ENCODE measurements around the gene DDR2. TPM values are rescaled to one million over a fixed set of nuclear protein-coding genes. Genes with fewer than 3 reads are reported as not detected.

The DDR2 gene
- total RNA-seq, 1 donor from 2014 or later = 3.9 TPM

DNA sequence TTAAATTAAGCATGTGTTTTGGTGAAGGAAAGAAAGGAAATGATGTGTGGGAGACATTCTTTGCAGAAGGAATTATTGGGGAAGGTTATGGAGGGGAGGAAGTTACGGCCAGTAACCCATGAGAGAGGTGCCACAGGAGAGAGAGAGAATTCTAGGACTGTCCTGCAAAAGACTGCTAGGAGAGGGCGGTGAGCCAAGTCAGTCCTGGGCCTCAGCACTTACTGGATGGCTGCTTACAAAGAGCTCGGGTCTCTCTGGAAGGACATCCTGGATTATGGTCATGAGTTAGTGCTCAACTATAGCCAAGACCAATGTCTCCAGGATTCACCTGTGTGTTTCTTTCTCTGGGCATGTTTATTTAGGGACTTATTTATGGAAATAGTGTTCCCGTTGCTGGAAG, 83.9 kb downstream of the DDR2 start:
- no peak overlapping the region for H3K27ac Mint-ChIP-seq (ENCODE audit: unreplicated experiment)
- no peak for DNase-seq (ENCODE audit: low read depth, low spot score)

DNA sequence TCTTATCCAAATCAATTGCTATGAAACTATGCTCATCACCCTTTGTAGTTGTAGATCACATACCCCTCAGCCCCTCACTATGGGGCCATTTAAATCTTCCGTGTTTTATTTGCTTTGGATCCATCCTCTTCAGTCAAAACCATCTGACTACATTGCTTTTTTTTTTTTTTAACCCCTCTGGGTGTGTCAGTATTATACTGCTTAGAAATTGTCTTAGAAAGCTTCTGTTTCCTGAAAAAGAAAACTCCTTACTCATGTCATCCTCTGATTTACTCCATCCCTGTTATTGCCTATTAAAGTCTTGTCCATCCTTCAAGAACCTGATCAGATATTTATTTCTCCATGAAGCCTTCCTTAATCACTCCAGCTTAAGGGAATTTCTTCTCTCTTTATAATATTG, 84.3 kb downstream of the DDR2 start:
- Mint-ChIP-seq H3K36me3 (ENCODE audit: low read depth) (no peaks in the 10 kb centered on the region), H3K27ac (ENCODE audit: unreplicated experiment) (no peak overlapping the region), H3K9me3 (no peaks in the 10 kb centered on the region), H3K4me1 (no peaks in the 10 kb centered on the region), H3K4me3 (no peak overlapping the region), H3K27me3 (ENCODE audit: low read depth) (no peaks in the 10 kb centered on the region)
- DNase-seq (ENCODE audit: low read depth, low spot score) = no peak
- TF ChIP-seq, protein P1, sequence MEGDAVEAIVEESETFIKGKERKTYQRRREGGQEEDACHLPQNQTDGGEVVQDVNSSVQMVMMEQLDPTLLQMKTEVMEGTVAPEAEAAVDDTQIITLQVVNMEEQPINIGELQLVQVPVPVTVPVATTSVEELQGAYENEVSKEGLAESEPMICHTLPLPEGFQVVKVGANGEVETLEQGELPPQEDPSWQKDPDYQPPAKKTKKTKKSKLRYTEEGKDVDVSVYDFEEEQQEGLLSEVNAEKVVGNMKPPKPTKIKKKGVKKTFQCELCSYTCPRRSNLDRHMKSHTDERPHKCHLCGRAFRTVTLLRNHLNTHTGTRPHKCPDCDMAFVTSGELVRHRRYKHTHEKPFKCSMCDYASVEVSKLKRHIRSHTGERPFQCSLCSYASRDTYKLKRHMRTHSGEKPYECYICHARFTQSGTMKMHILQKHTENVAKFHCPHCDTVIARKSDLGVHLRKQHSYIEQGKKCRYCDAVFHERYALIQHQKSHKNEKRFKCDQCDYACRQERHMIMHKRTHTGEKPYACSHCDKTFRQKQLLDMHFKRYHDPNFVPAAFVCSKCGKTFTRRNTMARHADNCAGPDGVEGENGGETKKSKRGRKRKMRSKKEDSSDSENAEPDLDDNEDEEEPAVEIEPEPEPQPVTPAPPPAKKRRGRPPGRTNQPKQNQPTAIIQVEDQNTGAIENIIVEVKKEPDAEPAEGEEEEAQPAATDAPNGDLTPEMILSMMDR (conservative IDR thresholded peaks at IDR 0.05) = no peak

More for the DNA sequence above, 83.9 kb downstream of the DDR2 start:
- Mint-ChIP-seq H3K9me3 (no peaks in the 10 kb centered on the region), H3K4me1 (no peaks in the 10 kb centered on the region), H3K4me3 (no peak overlapping the region), H3K36me3 (ENCODE audit: low read depth) (no peaks in the 10 kb centered on the region), H3K27me3 (ENCODE audit: low read depth) (no peaks in the 10 kb centered on the region)
- TF ChIP-seq, protein P1 (conservative IDR thresholded peaks at IDR 0.05) = no peak

DNA sequence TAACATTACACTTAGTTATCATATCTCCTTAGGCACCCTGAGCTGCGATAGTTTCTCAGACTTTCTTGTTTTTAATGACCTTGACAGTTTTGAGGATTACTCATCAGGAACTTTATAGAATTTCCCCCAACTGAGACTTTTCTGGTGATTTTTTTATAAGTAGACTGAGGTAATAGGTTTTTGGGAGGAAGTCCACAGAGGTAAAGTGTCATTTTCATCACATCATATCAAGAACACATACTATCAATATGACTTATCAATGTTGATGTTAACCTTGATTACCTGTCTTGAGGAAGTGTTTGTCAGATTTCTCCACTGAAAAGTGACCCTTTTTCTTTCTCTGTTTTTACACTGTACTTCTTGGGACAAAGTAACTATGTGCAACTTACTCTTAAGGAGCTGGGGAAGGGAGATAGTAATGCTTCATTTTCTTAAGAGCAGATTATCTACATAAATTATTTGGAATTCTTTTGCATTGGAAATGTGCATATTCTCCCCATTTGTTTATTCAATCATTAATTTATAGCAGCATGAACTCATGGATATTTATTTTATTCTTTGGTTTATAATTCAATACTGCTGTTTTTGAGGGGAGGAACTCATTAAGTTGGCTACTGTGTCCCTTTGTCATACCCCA, 85.4 kb downstream of the DDR2 start:
- DNase-seq (ENCODE audit: low read depth, low spot score) = no peak
- H3K27ac Mint-ChIP-seq (ENCODE audit: unreplicated experiment) = no peak overlapping the region
- no peak overlapping the region for H3K4me3 Mint-ChIP-seq
- TF ChIP-seq, protein P1 (conservative IDR thresholded peaks at IDR 0.05) = no peak
- no peaks in the 10 kb centered on the region for H3K9me3 Mint-ChIP-seq
- H3K27me3 Mint-ChIP-seq (ENCODE audit: low read depth) = no peaks in the 10 kb centered on the region
- H3K36me3 Mint-ChIP-seq (ENCODE audit: low read depth) = no peaks in the 10 kb centered on the region
- H3K4me1 Mint-ChIP-seq = no peaks in the 10 kb centered on the region

DNA sequence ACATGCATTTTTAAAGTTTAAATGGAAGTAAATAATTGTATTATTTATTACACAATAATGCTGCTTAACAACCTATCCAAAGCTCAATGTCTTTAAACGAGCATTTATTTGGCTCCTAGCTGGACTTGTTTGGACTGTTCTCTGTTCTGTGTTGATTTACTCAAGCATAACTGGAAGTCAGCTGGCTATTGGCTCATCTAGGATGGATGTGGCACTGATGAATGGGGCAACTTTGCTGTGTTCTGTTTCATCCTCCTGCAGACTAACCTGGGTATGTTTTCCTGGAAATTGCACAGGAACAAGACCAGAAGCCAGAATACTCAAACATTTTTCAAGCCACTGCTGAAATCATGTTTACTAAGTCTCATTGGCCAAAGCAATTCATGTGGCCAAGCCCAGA, 87.4 kb downstream of the DDR2 start:
- no peaks in the 10 kb centered on the region for H3K36me3 Mint-ChIP-seq (ENCODE audit: low read depth)
- no peaks in the 10 kb centered on the region for H3K9me3 Mint-ChIP-seq
- H3K4me1 Mint-ChIP-seq = no peaks in the 10 kb centered on the region
- H3K27ac Mint-ChIP-seq (ENCODE audit: unreplicated experiment) = no peak overlapping the region
- TF ChIP-seq, protein P1 (conservative IDR thresholded peaks at IDR 0.05) = no peak
- DNase-seq (ENCODE audit: low read depth, low spot score) = no peak
- no peak overlapping the region for H3K4me3 Mint-ChIP-seq
- H3K27me3 Mint-ChIP-seq (ENCODE audit: low read depth) = no peaks in the 10 kb centered on the region

DNA sequence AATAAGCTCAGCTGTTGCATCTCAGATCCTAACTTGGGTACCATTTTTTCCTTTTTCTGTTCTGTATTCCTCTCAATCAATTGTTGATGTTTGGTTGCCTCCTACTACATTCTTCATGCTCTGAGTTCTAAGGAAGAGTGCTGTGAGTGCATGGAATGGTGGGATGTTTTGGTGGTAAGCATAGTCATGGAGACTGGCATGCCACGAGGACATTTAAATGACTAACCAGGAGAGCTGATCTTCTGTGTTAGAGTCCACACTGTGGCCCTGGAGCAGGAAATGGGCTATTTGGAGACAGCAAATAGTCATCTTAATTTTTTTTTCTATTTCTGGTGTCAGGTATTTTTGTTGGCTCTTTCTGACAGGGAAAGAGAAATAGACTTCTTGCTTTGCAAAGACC, 88.7 kb downstream of the DDR2 start:
- no peak overlapping the region for H3K4me3 Mint-ChIP-seq
- H3K9me3 Mint-ChIP-seq = no peaks in the 10 kb centered on the region
- H3K27ac Mint-ChIP-seq (ENCODE audit: unreplicated experiment) = no peak overlapping the region
- no peaks in the 10 kb centered on the region for H3K36me3 Mint-ChIP-seq (ENCODE audit: low read depth)
- TF ChIP-seq, protein P1 (conservative IDR thresholded peaks at IDR 0.05) = no peak
- no peaks in the 10 kb centered on the region for H3K27me3 Mint-ChIP-seq (ENCODE audit: low read depth)
- H3K4me1 Mint-ChIP-seq = no peaks in the 10 kb centered on the region
- no peak for DNase-seq (ENCODE audit: low read depth, low spot score)

Measured in neural crest cell (in vitro differentiated cells).